ENCODE measurements around the gene CSTPP1. TPM values are rescaled to one million over a fixed set of nuclear protein-coding genes. Genes with fewer than 3 reads are reported as not detected.
"Not testable (repeated sequence)": the region's sequence is repeated elsewhere in the genome, so short reads cannot be mapped to it uniquely, and the experiment has no call there.

Gene CSTPP1
- total RNA-seq, 1 donor from 2014 or later: 18.0 TPM

GRCh38 chr11:46917762-46918082 is 18.8 kb upstream of the CSTPP1 start:
- Mint-ChIP-seq H3K36me3 (ENCODE audit: low read depth) (no peaks in the 10 kb centered on the region), H3K27me3 (peaks cover 63% of the 10 kb centered on the region), H3K4me3 (peak overlapping the region; percentile 69), H3K4me1 (peaks cover 21% of the 10 kb centered on the region), H3K27ac (no peak overlapping the region), H3K9me3 (no peaks in the 10 kb centered on the region)
- no peak for DNase-seq
- intact Hi-C loops (cut with micrococcal nuclease): loop anchor here (10.0 kb wide), 1 partner anchor 107 kb away; no protein-coding TSS in a partner anchor

- DNase-seq: peak; percentile 79
- Mint-ChIP-seq H3K27ac (no peak within 1 kb of the TSS), H3K4me3 (peak within 1 kb of the TSS; percentile 69), H3K9me3 (no peaks in the 10 kb centered on the region), H3K36me3 (ENCODE audit: low read depth) (no peaks in the 10 kb centered on the region), H3K4me1 (peaks cover 21% of the 10 kb centered on the region), H3K27me3 (peaks cover 58% of the 10 kb centered on the region)
- intact Hi-C loops (cut with micrococcal nuclease): loop anchor here (10.0 kb wide), 1 partner anchor 107 kb away; no protein-coding TSS in a partner anchor
These were observed 18.3 kb upstream of the CSTPP1 start, which contains the start of gene LRP4 for GRCh38 chr11:46918083-46918787. TSS of gene LRP4 (minus strand) at chr11:46918550. CDS start at chr11:46918379, 171 bp downstream.

- Mint-ChIP-seq H3K36me3 (ENCODE audit: low read depth) (no peaks in the 10 kb centered on the region), H3K27ac (no peak overlapping the region), H3K4me3 (peak overlapping the region; percentile 40), H3K27me3 (peaks cover 51% of the 10 kb centered on the region), H3K9me3 (no peaks in the 10 kb centered on the region), H3K4me1 (peaks cover 21% of the 10 kb centered on the region)
- intact Hi-C loops (cut with micrococcal nuclease): loop anchor here (10.0 kb wide), 1 partner anchor 106 kb away; no protein-coding TSS in a partner anchor
- DNase-seq: no peak
These were observed 17.6 kb upstream of the CSTPP1 start for GRCh38 chr11:46918788-46919513.

GRCh38 chr11:46920755-46921154 is 15.8 kb upstream of the CSTPP1 start:
- no peak overlapping the region for H3K27ac Mint-ChIP-seq
- no peak for DNase-seq
- peaks cover 40% of the 10 kb centered on the region for H3K27me3 Mint-ChIP-seq
- H3K36me3 Mint-ChIP-seq (ENCODE audit: low read depth): no peaks in the 10 kb centered on the region
- H3K4me3 Mint-ChIP-seq: no peak overlapping the region
- no peaks in the 10 kb centered on the region for H3K9me3 Mint-ChIP-seq
- intact Hi-C loops (cut with micrococcal nuclease): loop anchor here (1.0 to 2.0 kb wide), 2 partner anchors 16 to 233 kb away; partner anchors contain the start of gene CSTPP1
- peaks cover 21% of the 10 kb centered on the region for H3K4me1 Mint-ChIP-seq

- peaks cover 30% of the 10 kb centered on the region for H3K27me3 Mint-ChIP-seq
- H3K9me3 Mint-ChIP-seq; H3K36me3 Mint-ChIP-seq (ENCODE audit: low read depth); intact Hi-C loops (cut with micrococcal nuclease); H3K4me3 Mint-ChIP-seq; DNase-seq; H3K27ac Mint-ChIP-seq; H3K4me1 Mint-ChIP-seq: not testable (repeated sequence)
These were observed 8.6 kb upstream of the CSTPP1 start for GRCh38 chr11:46927928-46928327.

- H3K36me3 Mint-ChIP-seq (ENCODE audit: low read depth); H3K4me1 Mint-ChIP-seq; DNase-seq; H3K9me3 Mint-ChIP-seq; intact Hi-C loops (cut with micrococcal nuclease); H3K27ac Mint-ChIP-seq; H3K4me3 Mint-ChIP-seq: not testable (repeated sequence)
- peaks cover 30% of the 10 kb centered on the region for H3K27me3 Mint-ChIP-seq
These were observed 7.9 kb upstream of the CSTPP1 start for GRCh38 chr11:46928701-46929100.

GRCh38 chr11:46930089-46930488 is 6.5 kb upstream of the CSTPP1 start:
- Mint-ChIP-seq H3K4me1 (peaks cover 4% of the 10 kb centered on the region), H3K36me3 (ENCODE audit: low read depth) (no peaks in the 10 kb centered on the region), H3K27me3 (peaks cover 30% of the 10 kb centered on the region), H3K4me3 (no peak overlapping the region), H3K9me3 (no peaks in the 10 kb centered on the region), H3K27ac (no peak overlapping the region)
- intact Hi-C loops (cut with micrococcal nuclease): no loop called here
- DNase-seq: no peak

GRCh38 chr11:46942172-46942571 is 5.6 kb downstream of the CSTPP1 start:
- Mint-ChIP-seq H3K9me3 (no peaks in the 10 kb centered on the region), H3K4me1 (peaks cover 2% of the 10 kb centered on the region), H3K27ac (no peak overlapping the region), H3K4me3 (no peak overlapping the region), H3K36me3 (ENCODE audit: low read depth) (no peaks in the 10 kb centered on the region), H3K27me3 (no peaks in the 10 kb centered on the region)
- no peak for DNase-seq
- intact Hi-C loops (cut with micrococcal nuclease): no loop called here

GRCh38 chr11:46944356-46945075 is 8.0 kb downstream of the CSTPP1 start:
- H3K27me3 Mint-ChIP-seq: no peaks in the 10 kb centered on the region
- H3K4me3 Mint-ChIP-seq: no peak overlapping the region
- intact Hi-C loops (cut with micrococcal nuclease): no loop called here
- no peak overlapping the region for H3K27ac Mint-ChIP-seq
- no peak for DNase-seq
- H3K36me3 Mint-ChIP-seq (ENCODE audit: low read depth): no peaks in the 10 kb centered on the region
- H3K4me1 Mint-ChIP-seq: no peaks in the 10 kb centered on the region
- no peaks in the 10 kb centered on the region for H3K9me3 Mint-ChIP-seq

- peaks cover 7% of the 10 kb centered on the region for H3K4me1 Mint-ChIP-seq
These were observed 11.0 kb downstream of the CSTPP1 start for GRCh38 chr11:46947399-46948077.

GRCh38 chr11:46948378-46949131 is 12.0 kb downstream of the CSTPP1 start:
- Mint-ChIP-seq H3K27me3 (no peaks in the 10 kb centered on the region), H3K4me1 (peaks cover 14% of the 10 kb centered on the region), H3K9me3 (no peaks in the 10 kb centered on the region), H3K4me3 (no peak overlapping the region), H3K27ac (no peak overlapping the region), H3K36me3 (ENCODE audit: low read depth) (peaks cover 3% of the 10 kb centered on the region)
- intact Hi-C loops (cut with micrococcal nuclease): no loop called here
- DNase-seq: no peak

More at GRCh38 chr11:46947399-46948077, 11.0 kb downstream of the CSTPP1 start:
- Mint-ChIP-seq H3K9me3 (no peaks in the 10 kb centered on the region), H3K4me3 (no peak overlapping the region), H3K27me3 (no peaks in the 10 kb centered on the region), H3K27ac (no peak overlapping the region), H3K36me3 (ENCODE audit: low read depth) (no peaks in the 10 kb centered on the region)
- DNase-seq: no peak
- intact Hi-C loops (cut with micrococcal nuclease): no loop called here

GRCh38 chr11:46949297-46949696 is 12.7 kb downstream of the CSTPP1 start:
- peaks cover 16% of the 10 kb centered on the region for H3K4me1 Mint-ChIP-seq
- peaks cover 3% of the 10 kb centered on the region for H3K36me3 Mint-ChIP-seq (ENCODE audit: low read depth)
- no peaks in the 10 kb centered on the region for H3K9me3 Mint-ChIP-seq
- no peak overlapping the region for H3K27ac Mint-ChIP-seq
- DNase-seq: no peak
- no peak overlapping the region for H3K4me3 Mint-ChIP-seq
- intact Hi-C loops (cut with micrococcal nuclease): no loop called here
- H3K27me3 Mint-ChIP-seq: no peaks in the 10 kb centered on the region

- Mint-ChIP-seq H3K27ac (no peak overlapping the region), H3K27me3 (no peaks in the 10 kb centered on the region), H3K4me1 (peaks cover 16% of the 10 kb centered on the region), H3K36me3 (ENCODE audit: low read depth) (peaks cover 3% of the 10 kb centered on the region), H3K4me3 (no peak overlapping the region), H3K9me3 (no peaks in the 10 kb centered on the region)
- no peak for DNase-seq
- intact Hi-C loops (cut with micrococcal nuclease): no loop called here
These were observed 15.3 kb downstream of the CSTPP1 start for GRCh38 chr11:46951864-46952263.

Data from activated CD4-positive, alpha-beta T cell treated with anti-CD3 and anti-CD28 coated beads, Interleukin-2, amount 10 ng/mL, durations not matched to agents 24 days and 14 days (primary cell).